Muscle of back (tissue), 13 donors: ENCODE results near the gene FAM83G. TPM values are rescaled to one million over a fixed set of nuclear protein-coding genes. Genes with fewer than 3 reads are reported as not detected.
"Not testable (repeated sequence)": the region's sequence is repeated elsewhere in the genome, so short reads cannot be mapped to it uniquely, and the experiment has no call there.

Source experiments
- DNase-seq, 3 donors: peaks; one replicate each; pipeline versions ENCODE4 v3.0.0 to v3.0.0-alpha.2; 2013
- long read RNA-seq, 9 donors: transcript quantifications; one replicate each; lab custom pipeline, GENCODE V29; 2026
- polyA plus RNA-seq, 10 donors: library from polyadenylated mRNA; unstranded; fragments of 120-200 nt; gene quantifications; one replicate each; pipeline ENCODE4 v1.2.1, GENCODE V29; 2013; ENCODE audit not compliant: insufficient read length in 10 of 10

FAM83G gene
- 1 to 10 TPM in 2 of 10 donors, under 1 TPM in 8; 0.06 to 1.8 (median 0.24) TPM for polyA plus RNA-seq
- long read RNA-seq, donor 1, full-length matches to known transcripts = 1 of 1 reads
- long read RNA-seq, donor 1, partial matches to known transcripts = 0 of 1 reads
- long read RNA-seq, donor 1, other reads (novel, unspliced or antisense) = 0 of 1 reads
- long read RNA-seq, donor 2 = 0 reads
- long read RNA-seq, donor 3 = 0 reads
- long read RNA-seq, donor 4 = 0 reads
- long read RNA-seq, donor 5 = 0 reads
- long read RNA-seq, donor 6 = 0 reads
- long read RNA-seq, donor 7 = 0 reads
- long read RNA-seq, donor 8 = 0 reads
- long read RNA-seq, donor 9 = 0 reads

- DNase-seq = peak; percentile 8 to 36 (median 19)
These were observed at the start of gene FAM83G for GRCh38 chr17:19004421-19005136. Gene FAM83G, minus strand, starts transcription at chr17:19004764. Its CDS starts 723 bp downstream, at chr17:19004041.

- DNase-seq = not testable (repeated sequence)
These were observed 44.3 kb upstream of the FAM83G start for GRCh38 chr17:19048826-19049225.

- DNase-seq = not testable (repeated sequence)
These were observed 42.9 kb upstream of the FAM83G start for GRCh38 chr17:19047510-19047909.

GRCh38 chr17:19046782-19047375 lies 42.3 kb upstream of the FAM83G start, which contains the start of gene GRAP:
Gene GRAP, minus strand, starts transcription at chr17:19046957. Its CDS starts 31 bp downstream, at chr17:19046926.
- DNase-seq = not testable (repeated sequence)

GRCh38 chr17:19044643-19045042 lies 40.1 kb upstream of the FAM83G start:
- DNase-seq = not testable (repeated sequence)

GRCh38 chr17:19043032-19043431 lies 38.5 kb upstream of the FAM83G start:
- DNase-seq = not testable (repeated sequence)

GRCh38 chr17:19042369-19042768 lies 37.8 kb upstream of the FAM83G start:
- DNase-seq = not testable (repeated sequence)

GRCh38 chr17:19041871-19042270 lies 37.3 kb upstream of the FAM83G start:
- not testable (repeated sequence) for DNase-seq

- DNase-seq = not testable (repeated sequence)
These were observed 35.8 kb upstream of the FAM83G start for GRCh38 chr17:19040350-19040749.

- DNase-seq = not testable (repeated sequence)
These were observed 34.2 kb upstream of the FAM83G start for GRCh38 chr17:19038730-19039129.

GRCh38 chr17:19038007-19038406 lies 33.4 kb upstream of the FAM83G start:
- not testable (repeated sequence) for DNase-seq

- DNase-seq = not testable (repeated sequence)
These were observed 33.0 kb upstream of the FAM83G start for GRCh38 chr17:19037547-19037946.

- not testable (repeated sequence) for DNase-seq
These were observed 31.6 kb upstream of the FAM83G start for GRCh38 chr17:19036186-19036585.

- DNase-seq = not testable (repeated sequence)
These were observed 27.9 kb upstream of the FAM83G start for GRCh38 chr17:19032377-19032988.

GRCh38 chr17:19031729-19032128 lies 27.2 kb upstream of the FAM83G start:
- DNase-seq = not testable (repeated sequence)

GRCh38 chr17:19030771-19031449 lies 26.3 kb upstream of the FAM83G start:
- not testable (repeated sequence) for DNase-seq

GRCh38 chr17:19029740-19030139 lies 25.2 kb upstream of the FAM83G start:
- not testable (repeated sequence) for DNase-seq

- DNase-seq = not testable (repeated sequence)
These were observed 24.1 kb upstream of the FAM83G start for GRCh38 chr17:19028671-19029070.

GRCh38 chr17:19024101-19025078 lies 19.8 kb upstream of the FAM83G start:
- DNase-seq = peak in 1 of 3 donors; percentile 7
